ENCODE measurements around the gene THBD. TPM values are rescaled to one million over a fixed set of nuclear protein-coding genes. Genes with fewer than 3 reads are reported as not detected.
"Not testable (repeated sequence)": the region's sequence is repeated elsewhere in the genome, so short reads cannot be mapped to it uniquely, and the experiment has no call there.

Gene THBD
- total RNA-seq, 1 donor, result 82.1 TPM

GRCh38 chr20:23037017-23037481 is 12.4 kb downstream of the THBD start:
- H3K27me3 ChIP-seq (ENCODE audit: insufficient read depth, low read length), result peaks cover 16% of the 10 kb centered on the region
- H3K4me3 ChIP-seq (ENCODE audit: low read length), result no peak overlapping the region
- H3K4me1 ChIP-seq (ENCODE audit: insufficient read depth, low read length), result no peaks in the 10 kb centered on the region
- H3K9me3 ChIP-seq (ENCODE audit: low read depth, low read length), result no peaks in the 10 kb centered on the region

DNA sequence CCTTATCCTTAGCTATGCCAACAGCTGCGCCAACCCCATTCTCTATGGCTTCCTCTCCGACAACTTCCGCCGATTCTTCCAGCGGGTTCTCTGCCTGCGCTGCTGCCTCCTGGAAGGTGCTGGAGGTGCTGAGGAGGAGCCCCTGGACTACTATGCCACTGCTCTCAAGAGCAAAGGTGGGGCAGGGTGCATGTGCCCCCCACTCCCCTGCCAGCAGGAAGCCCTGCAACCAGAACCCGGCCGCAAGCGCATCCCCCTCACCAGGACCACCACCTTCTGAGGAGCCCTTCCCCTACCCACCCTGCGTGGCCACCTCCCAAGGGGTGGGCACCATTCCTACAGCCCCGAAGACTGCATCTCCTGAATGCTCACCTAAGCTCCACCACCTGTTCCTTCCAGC is 13.1 kb downstream of the THBD start:
- Histone ChIP-seq H3K4me3 (ENCODE audit: low read length) (no peak overlapping the region), H3K27me3 (ENCODE audit: insufficient read depth, low read length) (peaks cover 16% of the 10 kb centered on the region), H3K9me3 (ENCODE audit: low read depth, low read length) (no peaks in the 10 kb centered on the region), H3K4me1 (ENCODE audit: insufficient read depth, low read length) (no peaks in the 10 kb centered on the region)

DNA sequence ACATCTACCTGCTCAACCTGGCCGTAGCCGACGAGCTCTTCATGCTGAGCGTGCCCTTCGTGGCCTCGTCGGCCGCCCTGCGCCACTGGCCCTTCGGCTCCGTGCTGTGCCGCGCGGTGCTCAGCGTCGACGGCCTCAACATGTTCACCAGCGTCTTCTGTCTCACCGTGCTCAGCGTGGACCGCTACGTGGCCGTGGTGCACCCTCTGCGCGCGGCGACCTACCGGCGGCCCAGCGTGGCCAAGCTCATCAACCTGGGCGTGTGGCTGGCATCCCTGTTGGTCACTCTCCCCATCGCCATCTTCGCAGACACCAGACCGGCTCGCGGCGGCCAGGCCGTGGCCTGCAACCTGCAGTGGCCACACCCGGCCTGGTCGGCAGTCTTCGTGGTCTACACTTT is 13.7 kb downstream of the THBD start:
- Histone ChIP-seq H3K4me3 (ENCODE audit: low read length) (no peak overlapping the region), H3K4me1 (ENCODE audit: insufficient read depth, low read length) (no peaks in the 10 kb centered on the region), H3K27me3 (ENCODE audit: insufficient read depth, low read length) (peaks cover 16% of the 10 kb centered on the region), H3K9me3 (ENCODE audit: low read depth, low read length) (no peaks in the 10 kb centered on the region)

GRCh38 chr20:23034721-23035671 is 14.5 kb downstream of the THBD start, which contains the start of gene SSTR4:
Gene SSTR4, plus strand, starts transcription at chr20:23035312. Its CDS starts 172 bp downstream, at chr20:23035484.
- no peaks in the 10 kb centered on the region for H3K9me3 ChIP-seq (ENCODE audit: low read depth, low read length)
- peaks cover 16% of the 10 kb centered on the region for H3K27me3 ChIP-seq (ENCODE audit: insufficient read depth, low read length)
- no peak within 1 kb of the TSS for H3K4me3 ChIP-seq (ENCODE audit: low read length)
- H3K4me1 ChIP-seq (ENCODE audit: insufficient read depth, low read length), result no peaks in the 10 kb centered on the region

DNA sequence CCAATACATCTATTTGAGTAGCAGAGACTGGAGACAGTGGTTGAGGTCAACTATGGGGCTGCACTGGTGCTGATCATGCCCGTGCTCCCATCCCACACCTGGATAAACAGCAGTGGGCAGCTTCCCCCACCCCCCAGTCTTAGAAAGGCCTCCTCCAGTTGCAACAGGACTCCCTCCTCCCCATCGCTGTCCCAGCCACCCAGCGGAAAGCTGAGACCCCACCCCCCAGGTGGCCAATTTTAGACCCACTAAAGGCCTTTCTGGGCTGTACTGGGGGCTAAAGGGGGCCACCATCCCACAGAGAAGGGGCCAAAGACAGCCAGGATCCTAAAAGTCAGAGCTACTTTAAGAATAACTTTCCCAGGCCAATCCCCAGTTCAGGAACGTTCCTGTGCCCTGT is 15.6 kb downstream of the THBD start:
- no peak overlapping the region for H3K4me3 ChIP-seq (ENCODE audit: low read length)
- no peaks in the 10 kb centered on the region for H3K9me3 ChIP-seq (ENCODE audit: low read depth, low read length)
- peaks cover 6% of the 10 kb centered on the region for H3K4me1 ChIP-seq (ENCODE audit: insufficient read depth, low read length)
- H3K27me3 ChIP-seq (ENCODE audit: insufficient read depth, low read length), result peaks cover 16% of the 10 kb centered on the region

DNA sequence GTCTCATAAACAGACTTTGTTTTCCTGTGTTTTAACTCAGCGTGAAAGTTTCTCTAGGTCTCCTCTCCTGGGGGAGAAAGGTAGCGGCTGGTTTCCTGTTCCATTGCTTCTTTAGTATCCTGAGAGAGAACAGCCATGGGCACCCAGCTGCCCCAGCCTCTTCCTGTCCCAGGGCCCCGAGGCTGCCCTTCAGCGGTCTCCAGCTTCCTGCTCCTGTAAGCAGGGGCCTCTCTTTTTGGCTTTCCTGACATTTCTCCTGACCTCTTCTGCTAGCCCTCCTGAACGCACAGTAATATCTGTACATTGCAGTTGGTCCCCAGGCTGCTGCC is 16.8 kb downstream of the THBD start:
- H3K27me3 ChIP-seq (ENCODE audit: insufficient read depth, low read length), result peaks cover 10% of the 10 kb centered on the region
- no peaks in the 10 kb centered on the region for H3K9me3 ChIP-seq (ENCODE audit: low read depth, low read length)
- H3K4me3 ChIP-seq (ENCODE audit: low read length), result no peak overlapping the region
- peaks cover 18% of the 10 kb centered on the region for H3K4me1 ChIP-seq (ENCODE audit: insufficient read depth, low read length)

DNA sequence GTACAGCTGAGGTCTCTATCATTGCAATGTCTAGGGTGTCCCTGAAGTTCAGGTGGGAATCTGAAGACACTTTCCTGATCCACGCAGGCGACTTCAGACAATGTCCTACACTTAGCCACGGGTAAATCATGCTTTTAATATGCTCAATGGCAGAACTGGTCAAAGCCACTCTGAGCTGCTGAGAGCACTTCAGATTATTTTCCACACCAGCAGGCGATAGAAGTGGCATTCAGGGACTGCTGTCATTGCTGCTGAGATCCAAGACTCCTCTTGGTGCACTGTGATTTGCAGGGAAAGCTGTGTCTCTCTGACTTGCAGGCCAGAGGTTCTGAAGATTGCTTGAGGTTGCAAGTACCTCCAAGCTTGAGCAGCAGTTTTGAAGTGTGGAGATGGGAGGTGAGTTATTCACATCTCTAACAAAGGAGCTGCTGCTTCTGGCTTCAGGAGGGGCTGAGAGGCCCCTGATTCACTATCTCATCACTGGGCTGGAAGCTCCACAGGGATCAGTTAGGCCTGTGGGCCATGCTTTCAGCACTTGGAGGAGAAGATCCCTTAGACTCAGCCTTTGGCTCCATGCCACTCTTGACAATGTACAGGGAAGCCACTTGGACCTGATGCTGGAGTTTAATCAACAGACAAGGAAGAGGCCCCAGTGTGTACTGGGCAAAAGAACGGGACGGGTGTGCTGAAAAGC is 17.3 kb downstream of the THBD start:
- no peak overlapping the region for H3K4me3 ChIP-seq (ENCODE audit: low read length)
- no peaks in the 10 kb centered on the region for H3K9me3 ChIP-seq (ENCODE audit: low read depth, low read length)
- peaks cover 10% of the 10 kb centered on the region for H3K27me3 ChIP-seq (ENCODE audit: insufficient read depth, low read length)
- peaks cover 23% of the 10 kb centered on the region for H3K4me1 ChIP-seq (ENCODE audit: insufficient read depth, low read length)

DNA sequence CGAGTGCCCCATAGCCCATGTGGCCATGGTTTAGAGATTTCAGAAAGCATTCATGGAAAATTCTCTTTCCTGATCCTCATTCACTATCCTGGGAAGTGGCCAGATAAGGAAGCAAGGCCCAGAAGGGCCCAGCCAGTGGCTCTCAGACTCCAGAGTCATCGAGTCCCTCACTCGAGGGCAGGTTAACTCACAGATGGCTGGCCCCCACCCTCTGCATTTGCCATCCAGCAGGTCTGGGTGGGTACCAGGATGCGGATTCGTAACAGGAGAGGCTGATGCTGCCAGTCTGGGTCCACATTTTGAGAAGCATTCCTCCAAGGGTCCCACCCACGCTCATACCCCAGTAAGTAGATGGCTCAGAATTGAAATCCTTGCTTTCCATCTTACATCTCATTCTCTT is 18.1 kb downstream of the THBD start:
- Histone ChIP-seq H3K4me3 (ENCODE audit: low read length) (no peak overlapping the region), H3K4me1 (ENCODE audit: insufficient read depth, low read length) (peaks cover 30% of the 10 kb centered on the region), H3K9me3 (ENCODE audit: low read depth, low read length) (no peaks in the 10 kb centered on the region)

DNA sequence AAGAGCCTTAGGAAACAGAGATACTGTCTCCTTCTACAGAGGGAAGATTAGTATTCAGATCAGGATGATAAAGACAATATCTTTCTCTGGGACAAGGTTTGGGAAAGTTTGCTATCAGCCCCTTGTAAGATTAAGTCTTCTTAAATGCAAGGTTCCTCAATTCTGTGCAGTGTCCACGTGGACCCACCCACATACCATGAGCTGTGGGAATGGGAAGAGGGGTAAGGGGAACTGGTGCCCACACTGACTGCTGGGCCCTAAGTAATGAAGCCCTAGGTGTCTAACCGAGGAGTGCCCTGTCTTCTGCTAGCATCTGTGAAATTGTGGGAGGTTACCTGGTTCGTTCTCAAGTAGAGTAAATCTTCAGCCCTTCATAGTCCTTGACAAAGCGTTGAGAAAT is 20.1 kb downstream of the THBD start:
- no peak overlapping the region for H3K4me3 ChIP-seq (ENCODE audit: low read length)
- H3K27me3 ChIP-seq (ENCODE audit: insufficient read depth, low read length), result no peaks in the 10 kb centered on the region
- peaks cover 35% of the 10 kb centered on the region for H3K4me1 ChIP-seq (ENCODE audit: insufficient read depth, low read length)
- no peaks in the 10 kb centered on the region for H3K9me3 ChIP-seq (ENCODE audit: low read depth, low read length)

More for the DNA sequence above, 18.1 kb downstream of the THBD start:
- H3K27me3 ChIP-seq (ENCODE audit: insufficient read depth, low read length), result peaks cover 2% of the 10 kb centered on the region

DNA sequence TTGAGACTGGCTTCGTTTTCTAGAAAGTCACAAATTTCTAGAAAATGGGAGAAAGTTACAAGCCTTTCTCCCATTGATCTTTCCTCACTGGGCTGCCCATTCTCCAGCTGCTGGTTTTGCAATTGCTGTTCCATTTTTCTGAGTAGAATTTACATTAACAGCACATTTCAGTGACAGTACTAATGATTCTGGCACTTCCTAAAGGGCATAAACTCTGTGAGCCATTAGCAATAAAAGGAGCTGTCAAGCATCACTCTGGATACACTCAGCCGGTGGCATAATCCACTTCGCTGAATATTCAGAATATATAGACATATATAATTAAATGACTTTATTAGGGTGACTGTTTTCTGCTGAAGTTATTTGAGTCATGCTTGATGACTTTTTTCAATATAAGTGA is 21.1 kb downstream of the THBD start:
- no peak overlapping the region for H3K4me3 ChIP-seq (ENCODE audit: low read length)
- H3K27me3 ChIP-seq (ENCODE audit: insufficient read depth, low read length), result no peaks in the 10 kb centered on the region
- no peaks in the 10 kb centered on the region for H3K9me3 ChIP-seq (ENCODE audit: low read depth, low read length)
- H3K4me1 ChIP-seq (ENCODE audit: insufficient read depth, low read length), result peaks cover 35% of the 10 kb centered on the region

DNA sequence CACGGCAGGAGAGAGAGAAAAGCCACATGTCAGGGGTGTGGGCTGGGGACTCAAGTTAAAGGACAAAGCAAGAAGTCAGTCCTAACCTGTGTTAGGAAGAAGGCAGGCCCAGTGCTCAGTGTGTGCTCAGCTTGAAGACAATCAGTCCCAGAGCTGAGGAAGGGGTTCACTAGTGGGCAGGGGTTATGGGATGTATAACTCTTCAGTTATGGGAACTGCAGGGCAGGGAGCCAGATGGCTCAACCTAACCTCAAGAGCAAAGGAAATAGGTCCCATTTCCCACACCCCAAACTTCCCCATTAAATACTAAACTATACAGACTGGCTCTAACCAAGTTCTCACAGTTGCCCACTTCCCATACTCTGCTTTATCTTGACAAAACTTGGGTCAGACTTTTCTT is 21.8 kb downstream of the THBD start:
- no peaks in the 10 kb centered on the region for H3K9me3 ChIP-seq (ENCODE audit: low read depth, low read length)
- peaks cover 35% of the 10 kb centered on the region for H3K4me1 ChIP-seq (ENCODE audit: insufficient read depth, low read length)
- no peaks in the 10 kb centered on the region for H3K27me3 ChIP-seq (ENCODE audit: insufficient read depth, low read length)
- no peak overlapping the region for H3K4me3 ChIP-seq (ENCODE audit: low read length)

DNA sequence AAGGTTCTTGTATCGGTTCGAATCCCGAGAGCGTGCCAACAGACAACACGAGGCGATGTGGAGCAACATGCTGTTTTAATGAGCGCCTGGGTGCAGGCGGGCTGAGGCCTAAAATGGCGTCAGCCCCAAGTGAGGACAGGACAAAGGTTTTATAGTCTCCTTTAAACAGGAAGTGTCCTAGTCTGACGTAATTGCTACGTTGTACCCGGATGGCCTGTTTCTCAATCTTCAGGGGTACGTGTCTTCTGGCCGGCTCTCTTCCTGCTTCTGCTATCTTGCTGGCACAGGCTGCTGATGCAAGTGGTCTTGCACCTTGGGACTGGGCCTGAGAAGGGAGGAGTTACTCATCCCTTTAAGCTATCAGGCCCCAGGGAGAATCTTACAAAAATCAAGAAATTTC is 24.0 kb downstream of the THBD start:
- not testable (repeated sequence) for H3K4me3 ChIP-seq (ENCODE audit: low read length); H3K9me3 ChIP-seq (ENCODE audit: low read depth, low read length); H3K27me3 ChIP-seq (ENCODE audit: insufficient read depth, low read length)
- H3K4me1 ChIP-seq (ENCODE audit: insufficient read depth, low read length), result peaks cover 35% of the 10 kb centered on the region

DNA sequence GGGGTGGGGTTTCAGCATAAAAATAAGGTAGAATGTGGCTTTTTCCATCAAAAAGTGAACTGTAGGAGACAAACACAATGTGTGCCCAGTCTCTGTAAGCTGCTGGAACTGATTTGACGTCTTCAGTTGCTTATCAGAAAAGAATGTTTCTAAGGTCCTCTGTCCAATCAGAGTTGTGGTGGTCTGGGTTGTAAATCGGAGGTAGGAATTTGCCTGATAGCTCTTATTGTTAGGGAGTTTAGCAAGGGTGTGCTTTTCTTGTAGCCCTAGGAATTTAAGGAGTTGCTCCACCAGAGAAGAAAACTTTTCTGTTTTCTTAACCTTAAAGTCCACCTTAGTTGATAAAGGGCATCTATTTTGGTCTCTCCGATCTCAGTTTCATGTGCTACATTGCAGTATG is 24.8 kb downstream of the THBD start:
- Histone ChIP-seq H3K4me1 (ENCODE audit: insufficient read depth, low read length) (peaks cover 35% of the 10 kb centered on the region), H3K9me3 (ENCODE audit: low read depth, low read length) (no peaks in the 10 kb centered on the region), H3K27me3 (ENCODE audit: insufficient read depth, low read length) (no peaks in the 10 kb centered on the region), H3K4me3 (ENCODE audit: low read length) (no peak overlapping the region)

DNA sequence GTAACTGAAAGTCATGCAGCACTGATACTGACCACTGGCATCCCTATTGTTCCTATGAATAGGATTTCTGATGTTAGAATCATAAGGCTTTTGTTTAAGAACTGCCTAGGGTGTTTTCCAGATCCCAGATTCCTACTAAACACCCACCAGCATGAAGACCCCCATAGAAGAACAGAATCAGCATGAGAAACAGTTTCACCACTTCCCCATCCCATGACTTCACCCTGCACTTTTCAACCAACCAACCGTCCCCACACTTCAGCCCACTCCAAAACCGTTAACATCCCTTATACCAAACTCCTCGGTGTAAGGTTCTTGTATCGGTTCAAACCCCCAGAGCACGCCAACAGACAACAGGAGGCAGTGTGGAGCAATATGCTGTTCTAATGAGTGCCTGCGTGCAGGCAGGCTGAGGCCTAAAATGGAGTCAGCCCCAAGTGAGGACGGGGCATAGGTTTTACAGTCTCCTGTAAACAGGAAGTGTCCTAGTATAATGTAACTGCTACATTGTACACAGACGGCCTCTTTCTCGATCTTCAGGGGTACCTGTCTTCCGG is 25.8 kb downstream of the THBD start:
- peaks cover 27% of the 10 kb centered on the region for H3K4me1 ChIP-seq (ENCODE audit: insufficient read depth, low read length)
- no peak overlapping the region for H3K4me3 ChIP-seq (ENCODE audit: low read length)
- no peaks in the 10 kb centered on the region for H3K9me3 ChIP-seq (ENCODE audit: low read depth, low read length)
- no peaks in the 10 kb centered on the region for H3K27me3 ChIP-seq (ENCODE audit: insufficient read depth, low read length)

- Histone ChIP-seq H3K4me3 (ENCODE audit: low read length) (no peak overlapping the region), H3K9me3 (ENCODE audit: low read depth, low read length) (no peaks in the 10 kb centered on the region), H3K4me1 (ENCODE audit: insufficient read depth, low read length) (peaks cover 18% of the 10 kb centered on the region), H3K27me3 (ENCODE audit: insufficient read depth, low read length) (no peaks in the 10 kb centered on the region)
These were observed 26.6 kb downstream of the THBD start for GRCh38 chr20:23022849-23023248.

Measured in mononuclear cell (primary cell).